Right lobe of liver (tissue), 4 donors: ENCODE measurements around the gene LGALS9C.
"Not testable (repeated sequence)": the region's sequence is repeated elsewhere in the genome, so short reads cannot be mapped to it uniquely, and the experiment has no call there.

Source experiments
- POLR2A ChIP-seq: fragments of 450-650 bp; IDR thresholded peaks from one replicate; pipeline ENCODE4 v1.6.1; 2017; ENCODE audit warnings: antibody characterized with exemption, mild to moderate bottlenecking
- TF ChIP-seq, protein P1 (sequence below), 4 donors: fragments of 200-600 bp in 3 of 4; fragments of 450-650 bp in 1 of 4; IDR thresholded peaks; one replicate each; pipeline versions ENCODE4 v1.5.1 to v1.8.0; 2016 to 2022; ENCODE audit warnings: antibody characterized with exemption in 4 of 4, mild to moderate bottlenecking in 2 of 4
- donor health status: DM: no; HTN: no; CAD: no.
- donor health status: DM: no; HTN: no; CAD: no.
- donor health status: DM: no; HTN: yes; CAD: no.

DNA sequence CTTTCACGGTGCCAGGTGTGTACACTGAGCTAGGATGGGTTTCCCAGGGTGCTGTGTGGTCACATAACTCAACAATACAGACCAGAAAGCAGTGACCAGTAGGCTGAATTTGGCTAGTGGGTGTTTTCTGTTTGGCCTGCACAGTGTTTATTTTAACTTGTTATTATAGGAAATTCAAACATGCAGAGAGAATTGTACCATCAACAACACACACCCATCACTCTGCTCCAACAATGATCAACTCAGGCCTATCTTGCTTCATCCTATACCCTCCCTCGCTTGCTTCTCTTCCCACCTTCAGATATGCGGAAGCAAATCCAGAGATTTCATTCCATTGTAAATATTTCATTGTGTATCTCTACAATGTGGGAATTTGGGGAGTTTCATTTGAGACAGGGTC, 5.2 kb downstream of the LGALS9C start:
- TF ChIP-seq, protein P1, sequence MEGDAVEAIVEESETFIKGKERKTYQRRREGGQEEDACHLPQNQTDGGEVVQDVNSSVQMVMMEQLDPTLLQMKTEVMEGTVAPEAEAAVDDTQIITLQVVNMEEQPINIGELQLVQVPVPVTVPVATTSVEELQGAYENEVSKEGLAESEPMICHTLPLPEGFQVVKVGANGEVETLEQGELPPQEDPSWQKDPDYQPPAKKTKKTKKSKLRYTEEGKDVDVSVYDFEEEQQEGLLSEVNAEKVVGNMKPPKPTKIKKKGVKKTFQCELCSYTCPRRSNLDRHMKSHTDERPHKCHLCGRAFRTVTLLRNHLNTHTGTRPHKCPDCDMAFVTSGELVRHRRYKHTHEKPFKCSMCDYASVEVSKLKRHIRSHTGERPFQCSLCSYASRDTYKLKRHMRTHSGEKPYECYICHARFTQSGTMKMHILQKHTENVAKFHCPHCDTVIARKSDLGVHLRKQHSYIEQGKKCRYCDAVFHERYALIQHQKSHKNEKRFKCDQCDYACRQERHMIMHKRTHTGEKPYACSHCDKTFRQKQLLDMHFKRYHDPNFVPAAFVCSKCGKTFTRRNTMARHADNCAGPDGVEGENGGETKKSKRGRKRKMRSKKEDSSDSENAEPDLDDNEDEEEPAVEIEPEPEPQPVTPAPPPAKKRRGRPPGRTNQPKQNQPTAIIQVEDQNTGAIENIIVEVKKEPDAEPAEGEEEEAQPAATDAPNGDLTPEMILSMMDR (IDR thresholded peaks at IDR 0.05): not testable (repeated sequence)
- TF ChIP-seq POLR2A: not testable (repeated sequence)
